A549 treated with CORT108297 at 1 μM for 4 hours (cell line): ENCODE measurements around the gene ACKR2. TPM values are rescaled to one million over a fixed set of nuclear protein-coding genes. Genes with fewer than 3 reads are reported as not detected.

Source experiments
- total RNA-seq: library from RNA; stranded (reverse); fragments of 200-300 nt; extraction: Qiagen RNA extraction; gene quantifications from 5 replicates; pipeline ENCODE4 v1.2.3, GENCODE V29; 2022

The ACKR2 gene, protein sequence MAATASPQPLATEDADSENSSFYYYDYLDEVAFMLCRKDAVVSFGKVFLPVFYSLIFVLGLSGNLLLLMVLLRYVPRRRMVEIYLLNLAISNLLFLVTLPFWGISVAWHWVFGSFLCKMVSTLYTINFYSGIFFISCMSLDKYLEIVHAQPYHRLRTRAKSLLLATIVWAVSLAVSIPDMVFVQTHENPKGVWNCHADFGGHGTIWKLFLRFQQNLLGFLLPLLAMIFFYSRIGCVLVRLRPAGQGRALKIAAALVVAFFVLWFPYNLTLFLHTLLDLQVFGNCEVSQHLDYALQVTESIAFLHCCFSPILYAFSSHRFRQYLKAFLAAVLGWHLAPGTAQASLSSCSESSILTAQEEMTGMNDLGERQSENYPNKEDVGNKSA
- 0.05 to 0.13 TPM (median 0.07 TPM) in 3 of 5 replicates, not detected in the others for total RNA-seq

DNA sequence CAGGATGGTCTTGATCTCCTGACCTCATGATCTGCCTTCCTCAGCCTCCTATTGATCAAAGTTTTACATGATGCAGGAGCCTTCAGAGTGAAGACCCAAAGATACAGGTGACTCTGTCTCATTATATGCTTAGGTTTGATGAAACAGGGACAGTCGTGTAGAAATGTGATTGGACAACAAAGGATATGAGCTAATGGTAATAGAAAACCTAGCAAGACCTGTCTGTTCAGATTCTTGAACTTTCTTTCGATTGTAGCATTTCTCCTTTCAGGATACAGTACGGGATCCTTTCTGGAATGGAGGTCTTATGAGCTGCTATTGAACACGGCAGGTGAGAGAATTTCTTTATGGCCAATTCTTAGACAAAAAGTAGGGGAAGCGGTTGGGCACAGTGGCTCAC is at the start of gene ACKR2:
TSS of gene ACKR2 (plus strand) at position 244 of the 400 bp plus-strand sequence. CDS start 55,058 bp downstream, outside the sequence.

GRCh38 chr3:42772670-42773408 is 36.4 kb upstream of the ACKR2 start, which contains the start of gene CCDC13:
Gene CCDC13 (minus strand): TSS chr3:42773253. CDS start chr3:42758345, 14,908 bp downstream.

GRCh38 chr3:42804106-42804830 is 5.0 kb upstream of the ACKR2 start, which contains the start of gene HIGD1A:
Gene HIGD1A (minus strand): TSS chr3:42804490. CDS start chr3:42794253, 10,237 bp downstream.

GRCh38 chr3:42875325-42876151 is 66.3 kb downstream of the ACKR2 start, which contains the start of gene CYP8B1:
Gene CYP8B1 (minus strand): TSS chr3:42875879. CDS start chr3:42875816, 63 bp downstream.

GRCh38 chr3:42906070-42906847 is 97.0 kb downstream of the ACKR2 start, which contains the start of gene ZNF662:
Gene ZNF662 (plus strand): TSS chr3:42906142. CDS start chr3:42908115, 1,973 bp downstream.

Other genes with a start within 250 kb of the ACKR2 start
- 27.2 to 33.5 TPM (median 31.9 TPM) in 5 replicates for gene SEC22C, start 227.5 kb upstream of the ACKR2 start, total RNA-seq
- gene SS18L2, start 218.6 kb upstream of the ACKR2 start, total RNA-seq: 17.4 to 20.8 TPM (median 18.9 TPM) in 5 replicates
- gene NKTR, start 208.8 kb upstream of the ACKR2 start, total RNA-seq: 8.0 to 13.5 TPM (median 11.9 TPM) in 5 replicates
- 4.9 to 7.4 TPM (median 6.5 TPM) in 5 replicates for gene ZBTB47, start 155.7 kb upstream of the ACKR2 start, total RNA-seq
- gene KLHL40, start 123.9 kb upstream of the ACKR2 start, total RNA-seq: not detected in 5 replicates
- gene HHATL, start 106.6 kb upstream of the ACKR2 start, total RNA-seq: not detected in 5 replicates
- 0.25 to 0.51 TPM (median 0.49 TPM) in 5 replicates for gene CCDC13, start 36.2 kb upstream of the ACKR2 start, total RNA-seq
- gene HIGD1A, start 5.0 kb upstream of the ACKR2 start, total RNA-seq: 71.8 to 102 TPM (median 76.2 TPM) in 5 replicates
- not detected in 5 replicates for gene CYP8B1, start 66.4 kb downstream of the ACKR2 start, total RNA-seq
- not detected in 5 replicates for gene ZNF662, start 96.7 kb downstream of the ACKR2 start, total RNA-seq
- not detected in 5 replicates for gene GASK1A, start 169.9 kb downstream of the ACKR2 start, total RNA-seq